ENCODE measurements around the gene ARL3. TPM values are rescaled to one million over a fixed set of nuclear protein-coding genes. Genes with fewer than 3 reads are reported as not detected.

ARL3 gene
- total and polyA plus RNA-seq, 2 of the 4 experiments (the other 2 are of a cell fraction), result 5.0 to 14.3 TPM

GRCh38 chr10:102743588-102744373, 29.6 kb upstream of the ARL3 start, which contains the start of gene WBP1L:
Gene WBP1L (plus strand): TSS chr10:102743948. CDS start chr10:102744054, 106 bp downstream.
- Histone ChIP-seq H3K4me2 (ENCODE audit: low read depth, low read length) (peak within 1 kb of the TSS; percentile 94), H2BK15ac (ENCODE audit: low read depth, low read length) (peak within 1 kb of the TSS; percentile 70), H4K8ac (ENCODE audit: low read depth in 2 of 2, low read length in 2 of 2) (peak within 1 kb of the TSS; percentile 99 to 100), H3K14ac (replicated peaks; ENCODE audit: low read depth, low read length) (peak within 1 kb of the TSS; percentile 97), H2BK120ac (ENCODE audit: low read depth, low read length) (peak within 1 kb of the TSS; percentile 79), H3K4ac (ENCODE audit: low read depth, low read length) (peak within 1 kb of the TSS; percentile 93), H3K4me3 (ENCODE audit: insufficient read depth, low read depth, low read length) (peak within 1 kb of the TSS; percentile 77), H3K27me3 (ENCODE audit: control insufficient read depth, insufficient read depth, low read length) (no peaks in the 10 kb centered on the region), H3K79me1 (ENCODE audit: low read depth in 1 of 2, low read length in 2 of 2) (peaks cover 20 to 40% of the 10 kb centered on the region in 2 experiments), H2BK5ac (ENCODE audit: low read depth, low read length, poor library complexity, severe bottlenecking) (peak within 1 kb of the TSS; percentile 84), H3K18ac (ENCODE audit: low read depth, low read length) (peak within 1 kb of the TSS; percentile 48), H4K91ac (ENCODE audit: insufficient read depth, low read depth, low read length) (peak within 1 kb of the TSS; percentile 87), H4K20me1 (ENCODE audit: insufficient read depth, low read length) (peaks cover 16% of the 10 kb centered on the region; the same call in 1 of the 2 replicates), H3K23ac (ENCODE audit: low read depth, low read length) (peak within 1 kb of the TSS; percentile 94), H2AK9ac (replicated peaks; ENCODE audit: low read depth, low read length, poor library complexity) (peak within 1 kb of the TSS; percentile 100), H3K9me1 (ENCODE audit: insufficient read depth, low read length) (peaks cover 11% of the 10 kb centered on the region; the same call in 1 of the 2 replicates), H2AK5ac (ENCODE audit: low read depth, low read length) (peak within 1 kb of the TSS; percentile 99), H3K36me3 (ENCODE audit: control insufficient read depth, insufficient read depth, low read length) (no peaks in the 10 kb centered on the region), H4K5ac (ENCODE audit: low read depth, low read length) (peak within 1 kb of the TSS; percentile 98), H2AFZ (replicated peaks; ENCODE audit: low read length, poor library complexity) (peak within 1 kb of the TSS; percentile 90), H2BK20ac (ENCODE audit: low read depth, low read length) (peak within 1 kb of the TSS; percentile 68), H3K9ac (ENCODE audit: low read depth, low read length) (peak within 1 kb of the TSS; percentile 93), H3K4me1 (ENCODE audit: control insufficient read depth, insufficient read depth, low read length) (no peaks in the 10 kb centered on the region), H3K27ac (ENCODE audit: insufficient read depth, low read length) (peak within 1 kb of the TSS; percentile 86), H3K9me3 (ENCODE audit: control insufficient read depth, insufficient read depth, low read length) (no peaks in the 10 kb centered on the region), H3K56ac (ENCODE audit: extremely low read depth, insufficient read depth, low read length) (peak within 1 kb of the TSS; percentile 53)
- DNase-seq, result peak; percentile 99
- TF ChIP-seq MAFK (IDR thresholded peaks at IDR 0.05; ENCODE audit: low read depth, low read length) (no peak), CTCF (conservative IDR thresholded peaks at IDR 0.05; ENCODE audit: low read depth, low read length) (no peak), ELK1 (IDR thresholded peaks at IDR 0.05; ENCODE audit: borderline replicate concordance, low read depth, low read length) (no peak), NFE2L2 (IDR thresholded peaks at IDR 0.05; ENCODE audit: low read depth, low read length) (no peak), POLR2A (IDR thresholded peaks at IDR 0.05; ENCODE audit: low read depth, low read length) (peak; percentile 79; the same call in 1 of the 2 replicates), RFX5 (IDR thresholded peaks at IDR 0.05; ENCODE audit: low read depth, low read length) (no peak), SMC3 (IDR thresholded peaks at IDR 0.05; ENCODE audit: low read depth, low read length) (no peak), MXI1 (IDR thresholded peaks at IDR 0.05; ENCODE audit: borderline replicate concordance, low read depth, low read length) (no peak), MAZ (IDR thresholded peaks at IDR 0.05; ENCODE audit: borderline replicate concordance, low read depth, low read length) (peak; percentile 91; the same call in 1 of the 2 replicates), CEBPB (IDR thresholded peaks at IDR 0.05; ENCODE audit: low read depth, low read length) (no peak)
- ChIA-PET POLR2A (ENCODE audit: unreplicated experiment) (interaction anchor here (0.7 kb wide), 1 partner anchor 848 kb away, joined by 7 read pairs; no protein-coding TSS in a partner anchor), CTCF (interaction anchor here (2.1 kb wide), 1 partner anchor 10 kb away, joined by 10 read pairs; no protein-coding TSS in a partner anchor)
- intact Hi-C loops (cut with micrococcal nuclease) (loop anchor here (1.0 to 5.0 kb wide), 2 partner anchors 9 to 39 kb away; no protein-coding TSS in a partner anchor), dilution Hi-C loops (cut with HindIII; ENCODE audit: low sequenced_read_pairs, unreplicated experiment) (no loop called here), in situ Hi-C loops (cut with MboI; ENCODE audit: low sequenced_read_pairs) (no loop called here)
- 1% methylated on average over 25 of the region's 37 CpGs; no CpG with 5 or more reads in 1 of the 2 experiments for WGBS, 2 experiments (ENCODE audit: extremely low coverage in 2 of 2, insufficient read length in 1 of 2)
- BruUV-seq (replicated peaks), result no TSS peak
- ATAC-seq (ENCODE audit: low read depth), result peak; percentile 96

Measured in IMR-90 (cell line).